GM12874 (cell line): ENCODE results near the gene HIP1.

Experiments
- TF ChIP-seq, protein P1 (sequence below): IDR thresholded peaks from 2 replicates; pipeline ENCODE4 v1.5.1; 2011; ENCODE audit warnings: low read depth, mild to moderate bottlenecking, control low read depth, low read length, moderate library complexity; ENCODE audit not compliant: insufficient read depth

Gene HIP1

DNA sequence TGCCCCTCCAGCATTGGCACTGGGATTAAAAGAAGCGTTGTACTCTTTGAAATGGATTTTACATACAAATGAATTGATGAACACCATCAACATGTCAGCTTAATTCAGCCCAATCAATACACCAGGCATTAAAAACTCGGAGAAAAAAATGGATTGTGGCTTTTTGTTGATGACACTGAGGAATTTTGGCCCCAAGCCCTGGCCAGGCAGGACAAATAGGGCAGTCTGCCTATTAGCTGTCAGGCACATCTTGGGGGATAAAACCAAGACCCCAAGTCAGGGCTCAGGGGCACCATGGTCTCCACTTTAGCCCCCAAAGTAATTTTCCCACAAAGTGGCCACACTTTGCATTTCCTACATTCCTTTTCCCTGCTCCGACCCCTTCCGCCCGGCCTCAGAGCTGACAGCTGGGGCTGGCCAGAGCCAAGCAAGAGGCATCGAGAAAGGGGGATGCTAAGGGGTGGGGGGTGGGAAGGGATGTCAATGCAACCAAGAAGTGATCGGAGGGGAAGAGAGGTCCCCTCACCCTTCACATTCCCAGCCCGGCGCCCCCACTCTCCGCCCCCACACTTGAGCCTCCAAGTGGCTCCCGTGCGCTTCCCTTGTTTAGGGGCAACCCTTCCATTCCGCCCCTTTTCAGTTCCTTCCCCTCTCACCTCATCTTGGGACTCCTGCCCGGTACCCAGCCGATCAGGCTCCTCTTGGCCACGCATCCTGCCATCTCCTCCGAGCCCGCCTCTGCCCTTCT is 711 bp downstream of the HIP1 start:
- TF ChIP-seq, protein P1, sequence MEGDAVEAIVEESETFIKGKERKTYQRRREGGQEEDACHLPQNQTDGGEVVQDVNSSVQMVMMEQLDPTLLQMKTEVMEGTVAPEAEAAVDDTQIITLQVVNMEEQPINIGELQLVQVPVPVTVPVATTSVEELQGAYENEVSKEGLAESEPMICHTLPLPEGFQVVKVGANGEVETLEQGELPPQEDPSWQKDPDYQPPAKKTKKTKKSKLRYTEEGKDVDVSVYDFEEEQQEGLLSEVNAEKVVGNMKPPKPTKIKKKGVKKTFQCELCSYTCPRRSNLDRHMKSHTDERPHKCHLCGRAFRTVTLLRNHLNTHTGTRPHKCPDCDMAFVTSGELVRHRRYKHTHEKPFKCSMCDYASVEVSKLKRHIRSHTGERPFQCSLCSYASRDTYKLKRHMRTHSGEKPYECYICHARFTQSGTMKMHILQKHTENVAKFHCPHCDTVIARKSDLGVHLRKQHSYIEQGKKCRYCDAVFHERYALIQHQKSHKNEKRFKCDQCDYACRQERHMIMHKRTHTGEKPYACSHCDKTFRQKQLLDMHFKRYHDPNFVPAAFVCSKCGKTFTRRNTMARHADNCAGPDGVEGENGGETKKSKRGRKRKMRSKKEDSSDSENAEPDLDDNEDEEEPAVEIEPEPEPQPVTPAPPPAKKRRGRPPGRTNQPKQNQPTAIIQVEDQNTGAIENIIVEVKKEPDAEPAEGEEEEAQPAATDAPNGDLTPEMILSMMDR = no peak

GRCh38 chr7:75735581-75736350 is 3.0 kb downstream of the HIP1 start:
- TF ChIP-seq, protein P1 = no peak

DNA sequence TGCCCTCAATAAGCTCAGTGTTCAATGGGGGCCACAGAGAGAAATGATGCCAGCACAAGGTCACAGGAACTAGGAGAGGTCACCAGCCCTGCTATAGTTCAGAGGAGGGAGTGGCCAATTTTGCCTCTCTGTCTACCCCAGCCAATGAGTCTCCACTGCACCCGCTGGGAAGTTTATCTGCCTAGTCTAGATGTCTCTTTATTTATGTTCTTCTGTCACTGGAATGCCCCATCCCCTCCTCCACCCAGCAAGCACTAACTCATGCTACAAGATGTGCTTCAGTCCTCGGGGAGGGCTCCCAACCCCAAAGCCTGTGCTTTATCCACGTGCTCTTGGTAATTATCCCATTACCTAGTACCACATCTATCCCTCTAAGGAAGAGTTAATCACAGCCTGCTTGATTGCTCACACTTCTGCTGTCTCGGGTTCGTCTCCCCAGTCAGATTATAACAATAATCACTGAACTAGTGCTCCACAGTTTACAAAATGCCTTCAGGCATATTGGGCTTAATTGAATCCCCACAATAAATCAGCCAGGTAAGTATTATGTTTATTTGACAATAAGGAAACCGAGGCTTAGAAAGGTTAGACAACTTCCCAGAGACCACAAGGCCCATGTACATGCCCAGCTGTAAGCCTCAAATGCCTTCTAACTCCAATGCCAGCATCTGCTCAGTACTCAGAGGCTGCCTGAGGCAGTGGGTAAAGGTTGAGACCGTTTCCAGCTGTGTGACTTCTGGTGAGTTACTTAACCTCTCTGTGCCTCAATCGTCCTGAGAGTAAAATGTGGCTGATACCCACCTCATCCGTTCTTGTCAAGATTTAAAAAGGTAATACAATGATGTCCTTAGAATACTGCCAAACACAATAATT is 3.9 kb downstream of the HIP1 start:
- TF ChIP-seq, protein P1 = no peak

DNA sequence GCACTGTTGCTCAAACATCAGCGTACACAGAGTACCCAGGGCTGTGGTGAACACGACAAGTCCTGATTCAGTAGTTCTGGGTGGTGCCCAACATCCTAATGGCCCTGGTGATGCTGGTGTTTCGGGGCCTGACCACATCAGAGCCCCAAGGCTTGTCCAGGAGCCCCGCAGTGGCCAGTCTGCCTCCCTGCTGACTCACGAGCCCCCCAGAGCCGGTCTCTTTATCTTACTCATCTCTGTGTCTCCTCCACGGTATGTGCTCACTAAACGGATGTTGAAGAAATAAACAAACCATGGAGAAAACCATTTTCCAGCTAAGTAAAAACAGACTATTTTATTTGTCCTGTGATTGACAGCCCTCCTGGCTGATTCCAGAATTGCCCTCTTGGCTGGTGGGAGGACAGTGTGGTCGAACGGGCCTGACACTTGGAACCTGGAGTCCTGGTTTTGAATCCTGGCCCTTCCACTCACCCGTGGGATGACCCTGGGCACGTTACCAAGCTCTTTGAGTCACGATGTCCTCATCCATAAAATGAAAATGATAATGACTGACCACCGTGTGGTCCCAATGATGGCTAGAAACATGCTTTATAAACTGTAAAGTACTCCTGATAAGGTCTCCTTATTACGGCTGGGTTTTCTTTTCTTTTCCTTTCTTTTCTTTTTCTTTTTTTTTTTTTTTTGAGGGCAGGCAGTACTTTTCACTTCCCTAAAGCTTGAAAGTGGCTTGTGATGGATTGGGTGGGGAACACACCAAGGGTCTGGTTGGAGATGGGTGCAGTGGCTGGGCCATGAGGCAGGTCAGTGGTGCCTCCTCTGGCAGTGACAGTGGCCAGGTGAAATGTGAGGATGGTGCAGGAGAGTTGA is 5.7 kb downstream of the HIP1 start:
- TF ChIP-seq, protein P1 = no peak

- TF ChIP-seq, protein P1 = no peak
Observed at GRCh38 chr7:75732016-75732521, 6.7 kb downstream of the HIP1 start.

GRCh38 chr7:75729851-75730274 is 8.9 kb downstream of the HIP1 start:
- TF ChIP-seq, protein P1 = no peak
